HG02884 (cell line): ENCODE measurements around the gene GSTM3.
"Not testable (repeated sequence)": the region's sequence is repeated elsewhere in the genome, so short reads cannot be mapped to it uniquely, and the experiment has no call there.

Source experiments
- ATAC-seq: cut with Tn5 transposase; IDR thresholded peaks from one replicate; pipeline ENCODE4 v1.9.1; 2021; ENCODE audit warnings: mild to moderate bottlenecking, moderate library complexity; ENCODE audit not compliant: unreplicated experiment

The GSTM3 gene

DNA sequence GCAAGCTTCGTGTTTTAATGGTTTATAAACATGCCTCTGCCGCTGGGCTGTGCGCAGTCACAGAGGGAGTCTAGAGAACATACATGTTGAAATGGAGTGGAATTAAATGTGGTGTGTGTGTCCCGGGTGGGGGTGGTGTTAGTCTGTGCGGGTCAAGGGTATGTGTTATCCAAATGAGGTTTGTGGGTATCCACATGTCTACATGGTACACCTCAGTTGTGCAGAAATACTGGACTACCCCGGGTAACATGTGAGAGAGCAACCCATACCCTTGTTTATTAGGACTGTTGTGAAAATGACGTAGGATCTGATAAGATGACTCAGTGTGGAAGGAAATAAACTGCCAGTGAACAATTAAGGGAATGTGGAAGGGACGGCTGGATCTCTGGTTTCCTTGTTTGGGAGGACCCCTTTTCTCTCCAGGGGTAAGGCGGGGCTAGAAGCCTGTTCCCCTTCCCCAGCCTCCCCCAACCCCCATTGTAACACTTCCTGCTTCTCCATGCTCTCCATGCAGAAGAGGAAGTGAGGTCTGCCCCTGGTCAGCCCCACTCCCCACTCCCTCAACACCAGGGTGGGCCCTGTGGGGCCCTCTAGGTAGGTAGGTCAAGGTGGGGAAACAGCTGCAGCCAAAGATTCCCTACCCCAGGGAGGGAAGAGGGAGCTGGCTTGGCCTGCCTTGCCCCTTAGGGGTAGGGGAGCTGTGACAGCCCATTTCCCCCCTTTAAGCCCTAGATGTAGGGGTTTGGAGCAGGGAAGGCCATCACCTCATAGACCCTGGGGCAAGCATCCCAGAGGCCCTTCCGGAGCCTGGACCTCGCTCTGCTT, 22.2 kb upstream of the GSTM3 start:
- ATAC-seq: no peak

DNA sequence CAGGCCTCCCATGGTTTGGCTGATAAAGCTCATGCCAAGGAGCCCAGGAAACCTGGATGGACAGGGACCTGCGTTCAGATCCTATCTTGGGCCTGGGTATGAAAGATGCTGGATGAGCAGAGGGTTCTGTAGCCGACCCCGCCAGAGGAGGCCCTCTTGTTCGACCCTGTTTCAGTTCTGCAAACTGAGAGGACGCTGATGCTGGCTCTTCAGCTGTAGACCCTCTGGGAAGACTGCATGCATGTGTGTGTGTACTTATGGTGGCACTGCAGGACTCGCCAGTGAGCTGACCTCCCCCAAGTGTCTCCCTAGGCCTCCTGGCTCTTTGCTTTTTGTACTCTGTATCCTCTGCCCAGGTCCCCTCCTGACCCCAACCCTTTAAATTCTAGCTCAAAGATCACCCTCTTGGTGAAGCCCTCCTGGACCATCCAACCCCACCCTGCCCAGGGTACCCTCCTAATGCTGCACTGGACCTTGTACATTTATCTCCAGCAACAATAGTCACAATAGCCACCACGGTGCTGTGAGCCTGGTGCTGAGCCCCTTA, 21.3 kb upstream of the GSTM3 start:
- ATAC-seq: no peak

DNA sequence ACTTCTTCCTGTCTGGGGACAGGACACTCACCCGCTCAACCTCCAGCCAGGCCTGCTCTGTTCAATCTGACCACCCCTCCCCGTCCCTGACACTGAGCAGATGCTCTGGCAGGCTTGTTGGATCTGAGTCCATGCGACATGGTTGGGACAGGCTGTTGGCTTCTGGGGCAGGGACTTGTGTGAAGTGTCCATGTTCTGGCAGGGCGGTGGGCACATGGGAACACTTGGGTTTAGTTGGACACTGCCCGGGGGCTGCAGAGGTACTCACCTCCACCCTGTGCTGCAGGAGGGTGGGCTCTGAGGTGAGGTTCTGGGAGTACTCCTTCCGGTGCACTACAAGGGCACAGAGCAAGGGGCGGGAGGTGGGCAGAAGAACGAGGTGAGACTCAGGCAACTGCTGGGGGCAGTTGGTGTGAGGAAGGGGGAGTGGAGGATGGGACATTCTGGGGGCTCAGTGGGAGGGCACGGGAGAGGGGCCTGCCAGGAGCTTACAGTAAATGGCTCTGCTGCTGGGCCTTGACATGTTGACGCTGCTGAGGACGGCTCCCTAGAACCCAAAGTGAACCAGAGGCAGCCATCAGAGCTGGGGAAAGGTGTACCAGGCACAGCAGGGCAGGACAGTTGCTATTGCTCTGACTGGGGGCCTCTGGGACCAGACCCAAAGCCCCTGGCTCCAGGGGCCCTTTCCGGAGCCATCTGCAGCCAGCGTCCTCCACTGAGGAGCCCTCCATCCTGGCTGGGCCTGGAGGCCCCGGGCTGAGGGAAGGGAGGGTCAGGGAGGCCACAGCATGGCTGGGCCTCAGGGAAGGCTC, 20.6 kb upstream of the GSTM3 start:
- no peak for ATAC-seq

DNA sequence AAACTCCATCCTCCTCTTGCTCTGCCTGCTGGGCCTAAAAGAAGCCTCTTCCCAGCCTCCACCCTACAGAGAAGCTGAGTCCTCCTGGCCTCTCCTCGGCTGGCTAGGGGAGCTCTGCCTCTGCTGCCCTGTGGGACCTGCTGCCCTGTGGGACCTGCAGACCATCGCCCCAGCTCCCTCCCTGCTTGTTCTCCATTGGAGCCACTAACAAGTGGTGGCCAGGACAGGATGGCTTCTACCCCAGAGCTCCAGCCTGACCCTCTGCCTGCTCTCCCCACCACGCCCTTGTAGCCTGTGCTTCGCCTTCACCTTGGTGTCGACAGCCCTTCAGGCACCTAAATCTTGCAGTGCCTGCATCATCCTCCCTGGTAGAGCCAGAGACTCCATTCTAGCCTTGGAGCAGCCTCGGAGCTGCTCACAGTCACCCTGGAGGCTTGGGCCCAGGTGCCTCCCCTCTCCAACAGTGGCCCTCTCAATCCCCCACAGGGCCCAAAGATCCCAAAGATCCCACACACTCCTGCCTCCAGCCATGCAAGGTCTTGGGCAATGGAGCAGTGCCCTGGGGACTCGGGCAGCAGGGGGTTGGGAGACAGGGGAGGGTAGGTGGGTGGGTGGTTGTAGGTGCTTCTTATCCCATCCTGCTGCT, 19.9 kb upstream of the GSTM3 start:
- no peak for ATAC-seq

DNA sequence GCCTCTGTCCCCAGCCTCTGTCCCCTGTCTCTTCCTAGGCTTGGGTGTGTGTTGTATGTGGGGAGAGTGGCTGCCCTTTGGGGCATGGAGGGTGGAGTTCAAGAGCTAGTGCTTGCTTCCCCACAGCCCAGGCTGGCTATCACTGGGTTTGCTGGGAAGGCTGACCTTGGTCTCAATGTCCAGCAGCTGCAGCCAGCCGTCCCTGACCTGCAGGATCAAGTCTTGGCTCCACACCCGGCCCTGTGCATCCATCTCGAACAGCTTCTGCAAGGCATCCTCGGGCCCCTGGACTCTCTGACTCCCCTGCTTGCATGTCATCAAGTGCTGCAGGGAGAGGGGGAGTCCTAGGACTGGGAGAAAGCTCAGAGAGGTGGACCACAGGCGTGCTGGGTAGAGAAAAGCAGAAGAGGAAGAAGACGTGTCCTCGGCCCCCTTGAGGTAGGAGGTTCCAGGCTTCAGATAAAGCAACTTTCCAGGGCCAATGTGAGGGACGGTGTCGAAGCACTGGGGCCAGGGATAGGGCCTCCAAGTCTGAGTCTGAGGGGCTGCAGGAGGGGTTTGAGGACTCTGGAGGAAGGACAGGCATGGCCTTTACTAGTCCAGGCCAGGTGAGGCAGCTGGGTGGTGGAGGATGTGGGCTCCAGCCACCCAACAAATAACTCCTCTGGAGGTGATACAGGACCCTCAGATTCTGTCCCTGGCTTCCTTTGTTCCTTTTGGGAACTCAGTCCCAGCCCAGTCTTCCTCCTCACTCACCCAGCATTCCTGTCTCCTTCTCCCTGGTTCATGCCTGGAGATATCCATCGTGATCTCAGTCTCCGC, 18.9 kb upstream of the GSTM3 start:
- ATAC-seq: no peak

- no peak for ATAC-seq
These were observed 17.3 kb upstream of the GSTM3 start for GRCh38 chr1:109757936-109758786.

GRCh38 chr1:109756848-109757521, 16.1 kb upstream of the GSTM3 start:
- no peak for ATAC-seq

- ATAC-seq: not testable (repeated sequence)
These were observed 15.5 kb upstream of the GSTM3 start for GRCh38 chr1:109756325-109756724.

DNA sequence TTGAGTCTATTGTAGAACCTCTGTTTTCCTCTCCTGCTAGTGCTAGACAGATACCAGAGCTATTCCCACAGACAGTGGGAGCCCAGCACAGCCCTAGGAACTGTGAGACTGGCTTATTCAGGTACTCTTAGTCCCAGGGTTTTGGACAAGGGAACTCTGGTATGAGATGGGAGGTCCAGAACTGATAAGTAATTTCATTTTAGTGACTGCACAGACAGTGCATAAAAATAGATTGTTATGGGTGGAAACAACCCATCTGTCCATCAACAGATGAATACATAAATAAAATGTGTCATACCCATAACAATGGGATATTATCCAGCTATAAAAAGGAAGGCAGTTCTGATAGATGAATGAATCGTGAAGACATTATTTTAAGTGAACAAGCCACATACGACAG, 13.9 kb upstream of the GSTM3 start:
- ATAC-seq: no peak

DNA sequence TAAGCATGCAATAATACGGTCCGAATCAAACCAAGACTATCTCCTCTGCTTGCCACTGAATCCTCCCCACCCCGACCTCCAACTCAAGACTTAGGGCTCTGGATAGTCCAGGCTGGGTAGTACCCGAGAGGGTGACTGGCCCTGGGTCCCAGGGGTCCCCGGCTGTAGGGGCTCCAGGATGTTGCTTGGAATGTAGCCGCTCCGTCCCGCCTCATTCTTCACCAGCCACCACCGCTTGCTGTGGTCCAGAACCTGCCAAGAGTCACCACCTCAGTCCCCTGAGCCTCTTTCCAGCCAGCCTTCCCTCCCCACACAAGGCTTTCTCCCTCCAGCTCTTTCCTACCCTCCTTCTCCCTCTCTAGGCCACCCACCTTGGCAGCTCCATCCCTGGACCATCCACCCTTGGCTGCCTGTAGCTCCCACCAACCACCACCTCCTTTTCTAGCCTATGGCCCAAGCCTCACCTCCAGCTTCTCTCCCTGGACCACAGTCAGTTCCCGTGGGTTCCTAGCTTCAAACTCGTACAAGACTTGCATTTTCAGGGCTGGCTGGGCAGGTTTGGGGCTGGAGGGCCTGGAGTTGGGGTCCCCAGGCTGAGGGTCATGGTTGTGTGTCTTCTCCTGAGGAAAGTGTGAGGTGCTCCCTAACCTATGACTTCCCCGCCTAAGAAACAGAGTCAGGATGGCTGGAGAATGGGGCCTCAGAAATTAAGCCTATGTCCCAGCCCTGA, 10.9 kb upstream of the GSTM3 start:
- ATAC-seq: no peak

- ATAC-seq: no peak
These were observed 10.1 kb upstream of the GSTM3 start for GRCh38 chr1:109750920-109751319.

DNA sequence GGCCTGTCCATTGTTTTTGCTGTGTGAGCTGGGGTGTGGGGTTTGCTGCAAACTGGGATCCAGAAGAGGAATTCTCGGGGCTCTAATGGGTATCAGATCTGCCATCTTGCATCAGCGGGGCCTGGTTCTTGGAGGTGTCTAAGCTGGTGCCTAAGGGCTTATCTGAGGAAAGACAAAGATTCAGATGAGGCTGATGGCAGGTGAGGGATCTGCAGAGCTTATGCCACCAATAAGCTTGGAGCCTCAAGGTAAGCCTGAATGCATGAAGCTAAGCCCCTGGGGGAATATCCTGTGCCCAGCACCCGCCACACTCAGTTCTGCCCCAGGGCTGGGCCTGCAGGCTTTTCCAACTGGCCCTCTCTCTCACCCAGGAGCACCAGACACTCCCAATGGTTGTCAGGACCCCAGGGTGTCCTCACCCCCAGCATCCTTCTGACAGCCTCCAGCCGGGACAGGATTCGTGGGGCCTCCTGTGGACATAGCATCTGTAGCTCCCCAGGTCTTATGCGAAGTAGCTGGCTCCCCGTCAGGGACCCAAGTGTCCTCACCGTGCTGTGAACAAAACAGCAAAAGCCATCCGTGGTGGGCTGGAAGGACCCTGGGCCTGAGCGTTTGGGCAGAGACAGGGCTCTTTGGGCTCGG, 9.5 kb upstream of the GSTM3 start:
- ATAC-seq: no peak

DNA sequence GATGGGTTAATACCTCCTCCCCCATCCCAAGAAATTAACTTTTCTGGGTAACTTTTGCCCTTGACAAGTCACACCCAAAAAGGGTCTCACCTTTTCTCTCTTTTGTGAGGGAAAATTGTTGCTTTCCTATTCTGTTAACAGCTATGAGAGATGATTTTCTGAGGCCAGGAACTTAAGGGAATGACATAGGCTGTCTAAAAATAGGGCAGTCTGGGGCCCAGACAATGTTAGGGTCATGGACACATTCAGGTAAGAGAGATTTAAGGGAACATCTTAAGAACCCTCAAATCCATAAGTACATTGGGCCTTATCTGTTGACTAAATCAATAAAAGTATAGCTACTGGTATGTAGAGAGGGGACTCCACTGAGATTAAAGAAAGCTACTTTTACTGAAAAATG, 8.4 kb upstream of the GSTM3 start:
- ATAC-seq: no peak

GRCh38 chr1:109748311-109748710, 7.5 kb upstream of the GSTM3 start:
- ATAC-seq: not testable (repeated sequence)

- ATAC-seq: peak; percentile 84
These were observed 862 bp downstream of the GSTM3 start for GRCh38 chr1:109739738-109740614.

DNA sequence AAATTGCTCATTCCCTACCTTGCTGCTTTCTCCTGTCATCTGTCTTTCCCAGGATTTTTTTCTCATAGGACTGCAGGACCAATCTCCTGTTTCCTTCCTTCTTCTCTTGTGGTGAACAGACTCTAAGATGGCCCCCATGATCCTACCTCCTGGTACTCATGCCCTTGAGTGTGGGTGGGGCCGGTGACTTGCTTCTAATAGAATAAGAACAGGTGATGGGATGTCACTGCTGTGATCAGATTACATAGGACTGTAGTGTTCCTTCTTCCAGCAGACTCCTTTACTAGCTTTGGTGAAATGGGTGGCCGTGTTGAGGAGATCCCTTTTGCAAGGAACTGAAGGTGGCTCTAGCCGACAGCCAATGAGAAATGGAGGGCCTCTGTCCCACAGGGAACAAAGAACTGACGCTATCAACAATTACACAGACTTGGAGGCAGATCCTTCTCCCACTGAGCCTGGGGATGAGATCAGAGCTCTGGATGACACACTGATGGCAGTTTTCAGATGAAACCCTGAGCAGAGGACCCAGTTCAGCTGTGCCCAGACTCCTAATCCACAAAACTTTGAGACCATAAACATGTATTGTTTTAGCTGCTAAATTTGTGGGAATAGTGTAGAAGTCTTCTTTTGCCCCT, 7.5 kb downstream of the GSTM3 start:
- no peak for ATAC-seq
